ENCODE results near the gene ABI3BP.

Gene ABI3BP

GRCh38 chr3:100975714-100976113 is 17.5 kb downstream of the ABI3BP start:
- Histone ChIP-seq H3K27me3 (ENCODE audit: low read length) (no peaks in the 10 kb centered on the region), H2AFZ (ENCODE audit: low read depth, low read length, severe bottlenecking) (no peak overlapping the region), H4K20me1 (ENCODE audit: low read depth, low read length) (no peaks in the 10 kb centered on the region), H3K36me3 (ENCODE audit: low read length) (no peaks in the 10 kb centered on the region), H3K27ac (ENCODE audit: low read depth, low read length) (no peak overlapping the region), H3K79me2 (ENCODE audit: insufficient read depth, low read length) (no peaks in the 10 kb centered on the region), H3K9ac (ENCODE audit: low read length) (no peak overlapping the region), H3K9me2 (replicated peaks; ENCODE audit: insufficient read depth, low read length) (no peaks in the 10 kb centered on the region), H3F3A (ENCODE audit: insufficient read depth) (no peaks in the 10 kb centered on the region), H3K4me3 (ENCODE audit: insufficient read depth, low read length, poor library complexity, severe bottlenecking) (no peak overlapping the region), H3K4me2 (ENCODE audit: low read depth, low read length, poor library complexity, severe bottlenecking) (no peak overlapping the region), H3K9me3 (ENCODE audit: insufficient read depth, low read length) (no peaks in the 10 kb centered on the region)
- no peak for TF ChIP-seq CTCF (IDR thresholded peaks at IDR 0.05; ENCODE audit: insufficient read depth, low read length, poor library complexity, severe bottlenecking)
- no peak for TF ChIP-seq EZH2phosphoT487 (conservative IDR thresholded peaks at IDR 0.05; ENCODE audit: low read length)

GRCh38 chr3:100973594-100973993 is 19.6 kb downstream of the ABI3BP start:
- no peaks in the 10 kb centered on the region for H3K27me3 ChIP-seq (ENCODE audit: low read length)

GRCh38 chr3:100972867-100973266 is 20.4 kb downstream of the ABI3BP start:
- H3K36me3 ChIP-seq (ENCODE audit: low read length), result no peaks in the 10 kb centered on the region
- no peak overlapping the region for H3K27ac ChIP-seq (ENCODE audit: low read depth, low read length)
- H3K9me2 ChIP-seq (replicated peaks; ENCODE audit: insufficient read depth, low read length), result no peaks in the 10 kb centered on the region
- H3K4me2 ChIP-seq (ENCODE audit: low read depth, low read length, poor library complexity, severe bottlenecking), result no peak overlapping the region
- no peaks in the 10 kb centered on the region for H3K27me3 ChIP-seq (ENCODE audit: low read length)
- no peaks in the 10 kb centered on the region for H3F3A ChIP-seq (ENCODE audit: insufficient read depth)
- no peaks in the 10 kb centered on the region for H4K20me1 ChIP-seq (ENCODE audit: low read depth, low read length)
- TF ChIP-seq CTCF (IDR thresholded peaks at IDR 0.05; ENCODE audit: insufficient read depth, low read length, poor library complexity, severe bottlenecking) (no peak), EZH2phosphoT487 (conservative IDR thresholded peaks at IDR 0.05; ENCODE audit: low read length) (no peak)
- H3K9me3 ChIP-seq (ENCODE audit: insufficient read depth, low read length), result no peaks in the 10 kb centered on the region
- no peak overlapping the region for H3K4me3 ChIP-seq (ENCODE audit: insufficient read depth, low read length, poor library complexity, severe bottlenecking)
- H2AFZ ChIP-seq (ENCODE audit: low read depth, low read length, severe bottlenecking), result no peak overlapping the region
- no peaks in the 10 kb centered on the region for H3K79me2 ChIP-seq (ENCODE audit: insufficient read depth, low read length)
- no peak overlapping the region for H3K9ac ChIP-seq (ENCODE audit: low read length)

More at GRCh38 chr3:100973594-100973993, 19.6 kb downstream of the ABI3BP start:
- no peak overlapping the region for H3K27ac ChIP-seq (ENCODE audit: low read depth, low read length)
- H2AFZ ChIP-seq (ENCODE audit: low read depth, low read length, severe bottlenecking), result no peak overlapping the region
- H3K79me2 ChIP-seq (ENCODE audit: insufficient read depth, low read length), result no peaks in the 10 kb centered on the region
- no peaks in the 10 kb centered on the region for H3K9me2 ChIP-seq (replicated peaks; ENCODE audit: insufficient read depth, low read length)
- no peak for TF ChIP-seq CTCF (IDR thresholded peaks at IDR 0.05; ENCODE audit: insufficient read depth, low read length, poor library complexity, severe bottlenecking)
- TF ChIP-seq EZH2phosphoT487 (conservative IDR thresholded peaks at IDR 0.05; ENCODE audit: low read length), result no peak
- no peaks in the 10 kb centered on the region for H3K36me3 ChIP-seq (ENCODE audit: low read length)
- H3K4me2 ChIP-seq (ENCODE audit: low read depth, low read length, poor library complexity, severe bottlenecking), result no peak overlapping the region
- no peaks in the 10 kb centered on the region for H3F3A ChIP-seq (ENCODE audit: insufficient read depth)
- H4K20me1 ChIP-seq (ENCODE audit: low read depth, low read length), result no peaks in the 10 kb centered on the region
- no peak overlapping the region for H3K9ac ChIP-seq (ENCODE audit: low read length)
- no peak overlapping the region for H3K4me3 ChIP-seq (ENCODE audit: insufficient read depth, low read length, poor library complexity, severe bottlenecking)
- no peaks in the 10 kb centered on the region for H3K9me3 ChIP-seq (ENCODE audit: insufficient read depth, low read length)

All from SU-DHL-6 (cell line).